ENCODE results near the gene TLDC2.
"Not testable (repeated sequence)": the region's sequence is repeated elsewhere in the genome, so short reads cannot be mapped to it uniquely, and the experiment has no call there.

The TLDC2 gene

DNA sequence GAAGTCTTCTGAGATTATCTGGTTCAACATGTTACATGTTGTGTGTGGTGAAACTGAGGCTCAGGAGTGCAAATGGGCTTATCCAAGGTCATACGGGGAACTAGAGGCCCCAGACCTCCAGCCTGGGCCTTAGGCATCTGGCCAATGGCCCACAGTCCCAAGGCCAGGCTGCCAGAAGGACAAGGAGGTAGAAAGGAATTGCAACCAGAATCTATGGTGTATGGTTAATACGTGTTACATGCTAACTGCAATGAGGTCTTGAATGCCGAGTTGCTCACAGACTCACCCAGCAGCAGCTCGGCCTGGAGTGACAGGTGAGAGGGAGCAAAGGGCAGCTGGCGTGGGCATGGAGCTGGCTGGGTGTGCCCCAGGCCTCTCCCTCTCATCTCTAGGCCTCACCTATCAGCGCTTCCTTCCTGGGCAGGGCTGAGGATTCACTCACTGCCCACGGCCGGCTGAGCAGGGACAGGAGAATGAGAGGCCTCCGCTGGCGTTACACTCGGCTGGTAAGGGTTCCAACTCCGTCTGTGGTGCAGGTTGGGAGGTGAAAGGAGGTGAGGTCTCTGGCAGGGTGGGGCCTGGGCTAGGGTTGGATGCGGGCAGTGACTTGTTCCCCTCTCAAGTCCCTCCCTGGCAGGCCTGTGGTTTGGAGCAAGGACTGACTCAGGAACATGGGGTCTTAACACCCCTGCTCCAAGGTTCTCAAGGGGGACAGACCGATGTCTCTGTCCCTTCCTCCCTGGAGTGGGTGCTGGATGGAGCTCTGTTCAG lies at the start of gene TLDC2:
TLDC2 (plus strand) TSS at position 437 of the 771 bp plus-strand sequence; CDS start at position 474, 37 bp downstream.
- DNase-seq (ENCODE audit: low read depth in 2 of 2): no peak

DNA sequence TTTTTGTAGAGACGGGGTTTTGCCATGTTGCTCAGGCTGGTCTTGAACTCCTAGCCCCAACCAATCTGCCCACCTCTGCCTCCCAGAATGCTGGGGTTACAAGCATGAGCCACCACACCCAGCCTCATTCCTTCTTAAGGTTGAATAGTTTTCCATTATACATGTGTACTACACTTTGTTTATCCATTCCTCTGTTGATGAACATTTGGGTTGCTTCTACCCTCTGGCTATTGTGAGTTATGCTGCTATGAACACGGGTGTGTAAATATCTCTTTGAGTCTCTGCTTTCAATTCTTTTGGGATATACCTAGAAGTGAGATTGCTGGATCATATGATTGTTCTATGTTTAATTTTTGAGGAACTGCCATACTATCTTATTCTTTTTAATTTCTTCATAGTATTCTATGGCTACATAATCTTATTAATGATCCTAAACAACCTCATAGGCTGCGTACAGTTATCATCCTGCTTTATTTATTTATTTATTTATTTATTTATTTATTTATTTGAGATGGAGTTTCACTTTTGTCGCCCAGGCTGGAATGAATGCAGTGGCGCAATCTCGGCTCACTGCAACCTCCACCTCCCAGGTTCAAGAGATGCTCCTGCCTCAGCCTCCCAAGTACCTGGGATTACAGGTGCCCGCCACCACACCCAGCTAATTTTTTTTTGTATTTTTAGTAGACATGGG lies 49.2 kb upstream of the TLDC2 start:
- no peak for DNase-seq (ENCODE audit: low read depth in 2 of 2)

DNA sequence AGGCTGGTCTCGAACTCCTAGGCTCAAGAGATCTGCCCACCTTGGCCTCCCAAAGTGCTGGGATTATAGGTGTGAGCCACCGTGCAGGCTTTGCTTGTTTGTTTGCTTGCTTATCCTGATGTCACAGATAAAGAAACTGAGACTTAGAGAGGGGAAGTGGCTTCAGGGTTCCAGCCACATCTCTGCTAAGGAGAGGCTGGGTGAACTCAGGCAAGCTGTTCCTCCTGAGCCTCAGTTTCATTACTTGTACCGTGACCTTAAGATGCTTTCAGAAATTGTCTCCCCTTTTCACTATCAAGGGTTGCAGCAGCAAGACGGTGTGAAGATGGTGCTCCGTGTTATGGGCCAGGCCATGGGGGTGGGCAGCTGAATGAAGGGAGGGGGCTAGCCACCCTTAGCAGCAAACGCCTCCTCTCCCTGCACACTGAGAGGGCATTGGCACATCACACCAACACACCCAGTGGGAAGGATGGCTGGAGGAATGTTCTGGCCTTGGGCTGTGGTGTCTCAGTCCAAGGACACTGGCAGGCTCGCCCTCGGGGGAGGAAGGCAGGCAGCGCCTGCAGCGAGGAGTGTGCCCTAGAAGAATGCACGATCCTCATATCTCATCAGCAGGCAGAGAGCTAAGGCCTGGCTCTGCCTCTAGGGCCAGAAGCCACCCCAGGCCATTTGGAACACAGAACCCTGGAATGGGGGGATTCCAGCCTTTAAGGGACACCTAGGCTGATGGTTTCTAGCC lies 48.2 kb upstream of the TLDC2 start:
- DNase-seq (ENCODE audit: low read depth in 2 of 2): no peak

DNA sequence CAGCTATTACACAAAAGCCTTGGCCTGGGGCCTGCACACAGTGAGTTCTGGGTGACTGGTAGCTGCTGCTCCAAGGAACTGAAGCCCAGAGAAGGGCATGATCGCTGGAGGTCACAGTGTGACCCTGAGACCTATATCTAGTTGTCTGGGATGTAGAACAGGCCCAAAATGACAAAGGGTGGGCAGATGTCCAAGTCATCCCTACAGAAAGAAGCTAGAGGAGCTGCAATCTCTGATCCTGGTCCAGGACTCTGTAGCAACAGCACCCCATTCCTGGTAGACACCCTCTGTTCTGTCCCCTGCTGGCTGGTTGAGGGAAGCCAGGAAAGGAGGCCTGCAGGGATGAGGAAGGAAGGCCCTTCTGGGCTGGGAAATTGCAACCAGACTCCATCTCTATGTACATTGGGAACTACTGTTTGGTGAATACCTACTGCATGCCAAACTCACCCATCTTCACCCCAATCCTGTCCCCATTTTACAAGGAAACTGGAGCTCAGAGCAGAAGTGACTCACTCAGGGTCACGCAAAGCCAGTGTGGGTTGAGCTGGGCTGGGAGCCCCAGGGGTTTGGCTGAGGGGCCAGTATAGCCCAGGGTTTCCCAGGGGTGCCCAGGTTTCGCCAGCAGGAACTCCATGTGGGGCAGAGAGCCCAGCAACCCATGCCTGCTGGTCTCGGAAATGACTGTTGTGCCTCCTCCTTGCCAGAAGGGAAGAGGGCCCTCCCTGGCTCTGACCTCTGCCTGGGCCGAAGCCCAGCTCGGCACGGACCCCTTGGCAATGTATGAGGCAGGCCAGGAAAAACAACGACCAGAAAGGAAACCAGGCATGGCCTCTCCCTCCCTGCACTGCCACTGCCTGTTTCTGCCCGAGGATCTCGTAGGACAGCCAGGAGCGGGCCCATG lies 44.9 kb upstream of the TLDC2 start:
- no peak for DNase-seq (ENCODE audit: low read depth in 2 of 2)

DNA sequence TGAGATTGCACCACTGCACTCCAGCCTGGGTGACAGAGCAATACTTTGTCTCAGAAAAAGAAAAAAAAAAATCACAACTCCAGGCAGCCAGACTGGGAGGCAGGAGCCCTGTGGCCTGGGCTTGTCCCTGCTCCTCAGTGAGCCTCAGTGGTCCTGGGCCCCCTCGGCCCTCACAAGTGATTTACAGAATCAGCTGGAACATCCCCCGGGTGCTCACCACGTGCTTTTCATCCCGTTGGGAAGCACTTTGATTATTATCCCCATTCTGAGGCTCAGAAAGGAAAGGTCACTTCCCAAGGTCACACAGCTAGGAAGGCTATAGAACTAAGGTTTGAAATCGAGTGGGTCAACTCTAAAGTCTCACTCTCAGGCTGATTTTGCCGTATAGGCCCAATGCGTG lies 43.1 kb upstream of the TLDC2 start:
- no peak for DNase-seq (ENCODE audit: low read depth in 2 of 2)

DNA sequence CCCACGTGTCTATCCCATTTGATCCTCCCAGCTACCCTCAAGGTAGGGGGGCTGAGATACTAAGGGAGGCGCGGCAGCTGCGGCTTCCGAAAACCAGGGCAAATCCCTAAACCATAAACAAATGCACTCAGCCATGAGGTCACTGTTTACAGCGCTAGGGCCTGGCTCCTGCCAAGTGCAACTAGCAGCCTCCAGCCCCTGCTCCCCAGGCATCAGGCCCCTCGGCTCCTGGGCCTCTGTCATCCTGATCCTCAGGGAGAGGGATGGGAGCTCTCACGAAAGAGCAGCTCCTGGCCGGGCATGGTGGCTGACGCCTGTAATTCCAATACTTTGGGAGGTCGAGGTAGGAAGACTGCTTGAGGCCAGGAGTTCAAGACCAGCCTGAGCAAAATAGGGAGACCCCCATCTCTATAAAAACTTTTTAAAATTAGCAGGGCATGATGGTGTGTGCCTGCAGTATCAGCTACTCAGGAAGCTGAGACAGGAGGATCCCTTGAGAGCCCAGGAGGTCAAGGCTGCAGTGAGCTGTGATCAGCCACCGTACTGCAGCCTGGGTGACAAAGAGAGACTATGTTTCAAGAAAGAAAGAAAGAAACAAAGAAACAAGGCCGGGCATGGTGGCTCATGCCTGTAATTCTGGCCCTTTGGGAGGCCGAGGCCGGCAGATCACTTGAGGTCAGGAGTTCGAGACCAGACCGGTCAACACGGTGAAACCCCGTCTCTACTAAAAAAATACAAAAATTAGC lies 42.5 kb upstream of the TLDC2 start:
- DNase-seq (ENCODE audit: low read depth in 2 of 2): no peak

DNA sequence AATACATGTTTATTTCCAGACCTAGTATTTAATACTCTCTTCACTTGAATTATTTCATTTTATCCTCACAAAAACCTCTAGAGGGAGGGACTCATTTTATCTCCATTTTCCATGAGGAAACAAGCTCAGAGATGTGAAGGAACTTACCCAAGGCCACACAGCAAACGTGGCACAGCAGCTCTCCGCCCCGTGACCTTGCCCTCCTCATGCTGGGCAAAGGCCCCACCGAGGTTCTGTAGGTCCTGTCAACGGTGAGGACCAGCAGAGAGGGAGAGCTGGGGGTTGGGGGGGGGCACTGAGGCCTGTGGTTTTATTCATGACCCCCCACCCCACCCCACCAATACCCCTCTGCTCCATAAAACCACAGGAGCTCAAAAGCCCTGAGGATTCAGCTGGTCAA lies 40.9 kb upstream of the TLDC2 start:
- DNase-seq (ENCODE audit: low read depth in 2 of 2): no peak

DNA sequence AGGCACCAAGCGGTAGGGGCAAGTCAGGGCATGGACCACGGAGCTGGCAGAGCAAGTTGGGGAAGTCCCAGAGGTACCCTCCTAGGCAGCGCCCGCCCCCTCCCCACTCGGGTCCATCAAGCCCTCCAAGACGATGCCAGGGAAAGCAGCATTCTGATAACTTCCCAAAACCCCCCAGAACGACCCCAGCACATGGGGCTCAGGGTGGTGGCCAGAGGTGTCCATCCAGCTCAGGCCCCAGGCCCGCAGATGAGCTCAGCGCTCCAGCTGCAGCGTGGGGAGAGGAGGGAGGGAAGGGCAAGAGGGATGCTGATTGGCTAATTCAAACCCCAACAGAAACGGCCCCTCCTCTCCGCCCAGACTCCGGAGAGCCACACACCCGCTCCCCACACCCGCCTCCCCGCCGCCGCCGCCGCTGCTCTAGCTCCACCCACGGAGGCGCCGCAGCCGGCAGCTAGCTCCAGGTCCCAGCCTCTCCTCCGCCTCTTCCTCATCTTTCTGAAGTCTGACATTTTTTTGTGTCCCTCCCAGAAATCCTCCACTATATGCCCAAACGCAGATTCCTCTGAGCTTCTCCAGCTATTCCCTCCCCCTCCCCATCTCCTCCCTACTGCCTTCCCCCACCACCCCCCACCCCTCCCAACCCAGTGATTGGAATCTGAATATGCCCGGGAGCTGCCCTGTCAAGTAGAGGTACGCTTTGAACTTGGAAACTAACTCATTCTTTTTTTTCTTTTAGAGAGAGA lies 40.3 kb upstream of the TLDC2 start:
- DNase-seq (ENCODE audit: low read depth in 2 of 2): peak; percentile 79 to 81

DNA sequence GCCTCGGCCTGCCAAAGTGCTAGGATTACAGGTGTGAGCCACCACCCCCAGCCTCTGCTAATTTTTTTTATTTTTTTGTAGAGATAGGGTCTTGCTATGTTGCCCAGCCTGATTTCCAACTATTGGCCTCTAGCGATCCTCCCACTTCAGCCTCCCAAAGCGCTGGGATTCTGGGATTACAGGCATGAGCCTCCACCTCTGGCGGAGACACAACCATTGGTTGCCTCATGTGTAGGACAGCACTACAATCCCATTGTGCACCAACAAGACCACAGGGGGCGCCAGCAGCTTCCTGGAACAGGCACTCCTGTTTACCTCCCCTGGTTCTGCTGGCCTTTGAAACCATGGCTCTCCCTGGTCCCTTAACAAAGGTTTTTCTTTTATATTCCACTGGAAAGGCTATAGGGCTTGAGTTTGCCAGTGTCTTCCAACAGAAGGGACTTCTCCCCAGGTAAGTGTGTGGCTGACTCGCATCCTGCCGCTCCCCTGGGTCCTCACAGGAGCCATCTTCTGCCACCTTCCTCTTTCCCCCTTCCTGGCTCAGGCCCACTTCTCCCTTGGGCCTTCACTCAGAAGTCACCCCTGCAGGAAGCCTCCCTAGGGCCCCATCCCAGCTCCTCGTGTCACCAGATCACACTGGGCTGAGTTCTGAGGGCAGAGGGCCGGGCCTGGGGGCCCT lies 39.2 kb upstream of the TLDC2 start:
- DNase-seq (ENCODE audit: low read depth in 2 of 2): peak; percentile 59 to 72

DNA sequence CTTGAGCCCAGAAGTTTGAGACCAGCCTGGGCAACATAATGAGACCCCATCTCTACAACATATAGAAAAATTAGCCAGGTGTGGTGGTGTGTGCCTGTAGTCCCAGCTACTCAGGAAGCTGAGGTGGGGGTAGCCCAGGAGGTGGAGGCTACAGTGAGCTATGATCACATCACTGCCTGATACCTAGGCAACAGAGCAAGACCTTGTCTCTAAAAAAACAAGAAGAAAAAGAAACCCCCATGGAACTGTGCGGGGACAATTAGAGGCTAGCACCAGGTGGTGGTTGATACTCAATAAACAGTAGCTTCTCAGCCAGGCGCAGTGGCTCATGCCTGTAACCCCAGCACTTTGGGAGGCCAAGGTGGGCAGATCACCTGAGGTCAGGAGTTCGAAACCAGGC lies 37.6 kb upstream of the TLDC2 start:
- DNase-seq (ENCODE audit: low read depth in 2 of 2): not testable (repeated sequence)

DNA sequence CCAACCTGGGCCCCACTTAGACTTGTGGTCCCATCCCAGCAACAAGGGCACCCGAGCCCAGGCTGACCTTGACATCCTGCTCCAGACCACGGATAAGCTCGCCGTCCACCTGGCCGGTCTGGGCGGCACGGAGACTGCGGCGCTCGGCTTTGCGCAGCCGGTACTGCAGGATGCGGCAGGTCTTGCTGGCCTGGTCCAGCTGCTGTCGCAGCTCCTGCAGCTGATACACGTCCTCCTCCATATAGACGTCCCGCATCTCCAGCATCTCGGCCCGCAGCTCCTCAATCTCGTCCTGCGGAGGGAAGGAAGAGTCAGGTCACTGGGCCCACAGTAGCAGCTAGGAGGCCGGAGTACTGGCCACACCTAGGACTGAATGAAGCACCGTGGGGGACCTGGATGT lies 36.8 kb upstream of the TLDC2 start:
- no peak for DNase-seq (ENCODE audit: low read depth in 2 of 2)

DNA sequence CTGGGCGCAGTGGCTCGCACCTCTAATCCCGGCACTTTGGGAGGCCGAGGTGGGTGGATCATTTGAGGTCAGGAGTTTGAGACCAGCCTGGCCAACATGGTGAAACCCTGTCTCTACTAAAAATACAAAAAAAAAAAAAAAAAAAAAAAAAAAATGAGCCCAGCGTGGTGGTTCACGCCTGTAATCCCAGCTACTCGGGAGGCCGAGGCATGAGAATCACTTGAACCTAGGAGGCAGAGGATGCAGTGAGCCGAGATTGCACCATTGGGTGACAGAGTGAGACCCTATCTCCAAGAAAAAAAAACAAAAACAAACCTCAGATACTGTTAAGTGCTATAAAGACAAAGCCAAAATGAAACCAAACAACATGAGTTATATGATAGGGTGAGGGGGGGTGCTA lies 34.9 kb upstream of the TLDC2 start:
- DNase-seq (ENCODE audit: low read depth in 2 of 2): not testable (repeated sequence)

DNA sequence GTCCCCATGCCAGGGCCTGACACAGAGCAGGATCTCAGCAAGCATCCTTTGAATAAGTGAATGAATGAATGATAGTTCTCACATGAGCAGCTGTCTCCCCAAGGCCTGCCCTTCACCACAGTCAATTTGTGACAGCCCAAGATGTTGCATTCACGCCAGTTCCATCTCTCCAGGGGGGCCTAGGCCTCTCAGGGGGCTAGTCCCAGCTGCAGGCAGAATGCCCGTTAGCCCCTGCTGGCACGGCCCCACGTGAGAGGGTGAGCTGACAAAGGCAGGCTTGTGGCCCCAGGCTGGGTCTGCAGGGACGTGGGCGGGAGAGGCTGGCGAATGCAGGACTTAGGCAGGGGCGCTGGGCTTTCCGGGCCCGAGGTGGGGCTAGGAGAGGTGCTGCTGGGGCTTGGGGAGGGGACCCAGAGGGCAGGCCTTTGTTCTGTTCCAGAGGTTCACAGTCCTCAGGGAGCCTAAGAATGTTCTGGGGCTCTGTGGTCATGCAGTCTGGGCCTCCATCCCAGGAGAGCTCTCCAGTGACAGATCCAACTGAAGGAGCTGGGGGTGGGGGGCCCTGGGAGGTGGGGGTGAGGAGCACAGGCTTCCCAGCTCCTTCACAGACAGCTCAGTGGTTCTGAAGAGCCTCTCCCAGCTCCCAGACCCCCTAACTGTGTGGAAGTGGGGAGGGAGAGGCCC lies 30.5 kb upstream of the TLDC2 start:
- DNase-seq (ENCODE audit: low read depth in 2 of 2): no peak

DNA sequence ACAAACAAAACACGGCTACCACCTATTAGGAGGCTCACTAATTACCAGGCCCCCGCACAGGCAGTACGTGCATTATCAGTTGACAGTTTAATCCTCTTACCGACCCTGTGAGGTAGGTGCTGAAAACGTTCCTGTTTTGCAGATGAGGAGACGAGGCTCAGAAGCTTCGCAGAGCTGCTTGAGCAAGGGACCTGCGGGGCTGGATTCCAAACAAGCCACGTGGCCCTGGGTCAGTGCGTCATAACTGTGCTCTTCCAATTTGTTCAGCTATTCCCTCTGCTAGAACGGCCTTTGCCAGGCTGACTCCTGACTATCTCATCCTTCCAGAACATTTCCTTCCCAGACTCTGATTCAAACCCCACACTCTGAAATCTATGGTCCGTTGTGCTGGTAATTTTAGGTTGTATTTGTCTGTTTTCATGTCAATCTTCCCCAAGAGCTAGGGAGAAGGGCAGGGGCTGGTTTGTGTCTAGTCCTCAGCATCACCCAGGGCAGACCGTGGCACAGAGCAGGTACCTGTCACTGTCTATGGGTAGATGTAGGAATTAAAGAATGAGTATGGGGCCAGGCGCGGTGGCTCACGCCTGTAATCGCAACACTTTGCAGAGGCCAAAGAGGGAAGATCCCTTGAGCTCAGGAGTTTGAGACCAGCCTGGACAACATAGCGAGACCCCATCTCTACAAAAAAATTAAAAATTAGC lies 28.8 kb upstream of the TLDC2 start:
- DNase-seq (ENCODE audit: low read depth in 2 of 2): no peak

DNA sequence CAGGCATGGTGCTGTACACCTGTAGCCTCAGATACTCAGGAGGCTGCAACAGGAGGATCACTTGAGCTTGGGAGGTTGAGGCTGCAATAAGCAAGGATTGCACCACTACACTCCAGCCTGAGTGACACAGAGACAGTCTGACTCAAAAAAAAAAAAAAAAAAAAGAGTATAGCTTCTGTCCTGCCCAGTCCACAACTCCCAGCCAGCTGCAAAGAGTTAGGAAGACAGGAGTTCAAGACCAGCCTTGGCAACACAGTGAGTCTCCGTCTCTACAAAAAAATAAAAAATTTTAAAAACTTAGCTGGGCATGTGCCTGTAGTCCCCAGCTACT lies 28.3 kb upstream of the TLDC2 start:
- DNase-seq (ENCODE audit: low read depth in 2 of 2): no peak

DNA sequence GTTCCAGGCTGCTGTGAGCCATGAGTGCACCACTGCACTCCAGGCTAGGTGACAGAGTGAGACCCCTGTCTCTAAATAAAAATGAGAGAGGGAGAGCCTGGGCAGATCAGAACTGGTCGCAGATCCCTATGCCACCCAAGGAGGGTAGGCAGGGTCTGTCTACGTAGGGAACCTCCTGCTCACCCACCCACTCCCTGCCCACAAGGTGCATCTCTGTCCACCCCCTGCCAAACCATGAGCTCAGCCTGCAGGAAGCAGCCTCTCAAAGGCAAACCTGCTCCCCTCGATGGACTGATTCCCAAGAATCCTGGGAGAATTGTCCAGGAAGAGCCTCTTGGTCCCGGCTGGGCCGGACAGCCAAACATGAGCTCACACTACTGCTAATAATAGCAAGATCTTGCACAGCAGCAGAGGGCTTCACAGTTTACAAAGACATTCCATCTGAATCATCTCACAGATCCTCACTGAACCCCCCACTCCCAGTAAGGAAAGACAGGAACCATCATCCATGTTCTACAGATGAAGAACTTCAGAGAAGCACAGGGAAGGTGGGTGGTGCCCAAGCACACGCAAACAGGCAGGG lies 27.8 kb upstream of the TLDC2 start:
- DNase-seq (ENCODE audit: low read depth in 2 of 2): no peak

DNA sequence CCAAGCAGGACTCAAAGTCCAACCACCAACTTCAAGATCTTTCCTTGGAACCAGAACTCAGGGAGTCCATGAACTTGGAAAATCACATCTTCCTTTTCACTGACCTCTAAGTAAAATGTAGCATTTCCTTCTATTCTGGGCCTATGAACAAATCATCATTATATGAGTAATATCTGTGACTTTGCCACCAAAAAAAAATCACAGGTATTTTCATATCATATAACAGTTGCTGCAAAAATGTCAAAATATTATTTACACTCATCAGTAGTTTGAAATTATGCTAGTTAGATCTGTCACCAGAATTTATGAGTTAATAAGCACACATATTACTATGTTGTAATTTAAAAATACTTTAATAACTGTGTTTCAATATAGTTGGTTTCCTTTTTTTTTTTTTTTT lies 27.3 kb upstream of the TLDC2 start:
- DNase-seq (ENCODE audit: low read depth in 2 of 2): no peak
